GM21447 (cell line): ENCODE results near the gene SAMD14.

ENCODE experiments used
- ATAC-seq: cut with Tn5 transposase; IDR thresholded peaks from one replicate; pipeline ENCODE4 v1.9.1; 2021; ENCODE audit not compliant: unreplicated experiment

Gene SAMD14

DNA sequence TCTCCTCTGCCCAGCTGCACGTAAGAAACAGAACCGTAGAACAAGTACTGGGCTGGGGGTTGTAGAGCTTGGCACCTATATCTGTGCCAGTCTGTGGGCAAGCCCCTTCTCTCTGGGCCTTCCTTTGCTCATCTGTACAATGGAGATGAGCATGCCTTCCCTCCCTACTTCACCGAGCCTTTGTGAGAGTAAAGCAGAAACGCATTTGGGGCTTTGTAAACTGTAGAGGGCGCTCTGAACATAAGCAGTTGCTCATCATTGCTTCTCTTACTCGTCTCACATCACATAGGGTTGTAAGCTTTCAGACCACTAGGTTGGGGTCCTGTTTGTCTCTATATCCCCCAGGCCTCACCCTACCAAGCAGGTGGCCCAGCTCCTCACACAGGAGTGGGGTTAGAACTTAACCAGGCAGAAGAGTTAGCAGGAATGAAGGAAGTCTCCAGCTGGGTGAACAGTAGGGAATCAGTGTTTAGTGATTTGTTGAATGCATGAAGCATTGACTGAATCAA, 15.1 kb downstream of the SAMD14 start:
- ATAC-seq, result no peak

DNA sequence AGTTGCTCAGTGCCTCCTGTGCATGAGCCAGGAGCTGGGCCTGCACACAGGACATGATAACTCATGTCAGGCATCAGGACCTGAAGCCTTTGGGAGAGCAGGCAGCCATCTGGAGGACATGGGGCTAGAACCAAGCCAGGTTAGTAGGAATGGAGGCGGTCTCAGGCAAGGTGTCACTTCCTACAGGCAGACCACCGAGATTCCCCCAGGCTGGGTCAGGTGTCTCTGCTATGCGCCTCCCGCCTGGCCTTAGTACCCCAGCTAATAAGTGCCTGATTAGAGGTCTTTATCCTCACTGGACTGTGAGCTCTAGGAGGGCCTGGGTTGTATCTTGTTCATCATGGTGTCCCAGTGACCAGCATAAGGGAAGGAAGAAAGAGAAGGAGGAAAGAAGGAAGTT, 15.6 kb downstream of the SAMD14 start:
- no peak for ATAC-seq

DNA sequence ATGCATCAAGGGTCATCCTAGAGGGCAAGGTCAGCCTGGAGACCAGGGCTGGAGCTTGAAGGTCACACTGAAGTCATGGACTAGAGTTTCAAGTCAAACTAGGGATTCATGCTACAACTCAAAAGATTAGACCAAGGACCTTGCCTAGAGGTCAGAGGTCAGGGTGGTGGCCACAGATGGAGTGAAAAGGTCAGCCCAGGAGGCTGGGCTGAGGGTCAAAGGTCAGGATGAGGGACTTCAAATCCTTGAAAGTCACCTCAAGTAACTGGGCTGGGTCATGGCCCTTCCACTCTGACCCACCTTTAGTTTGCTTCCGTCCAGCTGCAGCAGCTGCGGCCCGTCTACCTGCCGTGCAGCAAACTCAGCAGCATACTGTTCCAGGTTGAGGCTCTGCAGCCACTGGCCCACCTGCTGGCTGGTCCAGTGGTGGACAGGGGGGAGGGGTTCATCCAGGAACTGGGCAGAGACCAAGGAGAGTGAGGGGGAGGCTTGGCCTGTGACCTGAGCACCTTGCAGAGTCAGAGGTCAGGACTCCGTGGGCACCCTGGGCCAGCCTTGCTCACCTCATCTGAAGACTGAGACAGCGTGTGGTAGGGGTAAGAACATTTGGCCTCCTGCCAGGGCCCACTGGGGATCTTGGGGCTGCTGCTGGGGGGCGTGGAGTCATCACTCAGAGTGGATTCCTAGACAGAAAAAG, 16.2 kb downstream of the SAMD14 start:
- no peak for ATAC-seq

DNA sequence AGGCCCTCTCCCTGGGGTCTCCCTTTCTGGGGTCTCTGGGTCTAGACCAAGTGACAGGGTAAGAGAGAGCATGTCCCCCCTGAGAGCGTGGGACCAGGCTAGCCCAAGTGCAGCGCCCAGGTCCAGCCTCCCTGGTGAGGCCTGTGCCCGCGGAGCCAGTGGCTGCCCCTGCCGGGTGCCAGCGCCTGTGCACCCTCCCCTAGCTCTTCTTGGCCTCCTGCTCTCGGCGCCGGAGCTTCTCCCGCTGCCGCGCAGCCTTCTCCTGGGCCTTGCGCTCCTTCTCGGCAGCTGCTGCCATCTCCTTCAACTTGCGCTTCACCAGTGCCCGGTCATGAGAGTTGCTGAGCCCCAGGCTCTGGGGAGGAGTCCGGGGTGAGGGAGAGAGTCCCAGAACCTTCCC, 17.3 kb downstream of the SAMD14 start:
- no peak for ATAC-seq

DNA sequence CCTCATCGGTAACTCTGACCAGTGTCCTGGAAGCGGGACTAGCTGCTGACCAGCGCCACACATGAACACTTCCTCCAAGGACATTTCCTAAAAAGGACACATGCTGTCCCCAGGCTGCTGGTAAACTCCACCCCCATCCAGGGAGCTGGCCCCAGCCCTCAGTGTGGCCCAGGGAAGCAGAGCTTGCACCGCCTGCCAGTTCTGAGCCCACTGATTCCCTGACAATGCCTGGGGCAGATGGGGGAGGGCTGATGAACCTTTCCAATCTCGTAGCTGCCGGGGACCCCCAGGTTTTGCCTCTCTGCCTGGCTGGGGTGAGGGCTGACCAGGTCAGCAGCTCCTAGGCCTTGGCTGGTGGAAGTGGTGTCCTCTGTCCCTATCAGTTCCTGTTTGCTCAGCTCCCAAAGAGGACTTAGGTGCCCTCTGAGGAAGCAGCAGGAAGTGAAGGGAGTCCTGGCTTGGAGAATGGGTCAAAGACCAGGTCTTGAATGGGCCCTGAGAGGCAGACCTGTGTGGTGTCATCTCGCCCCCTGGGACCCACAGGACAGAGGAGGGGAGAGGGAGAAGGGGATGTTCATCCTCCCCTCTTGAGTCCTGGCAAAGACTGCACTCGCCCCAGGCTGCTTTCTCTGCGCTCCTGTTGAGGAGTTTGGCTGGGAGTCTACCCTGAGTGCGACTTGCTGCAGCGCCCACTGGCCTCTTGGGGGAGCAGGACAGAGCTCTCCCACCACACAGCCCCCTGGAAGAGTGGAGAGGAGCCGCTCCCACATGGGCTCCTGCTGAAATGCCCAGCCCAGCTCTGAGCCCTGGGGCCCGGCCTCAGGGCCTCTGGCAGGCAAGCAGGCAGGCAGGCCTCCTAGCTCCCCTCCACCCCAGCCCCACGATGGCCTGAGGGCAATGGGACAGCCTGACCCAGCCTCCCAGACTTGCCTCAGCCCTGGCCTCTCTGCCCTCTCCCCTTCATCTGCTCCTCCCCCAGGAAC, 18.0 kb downstream of the SAMD14 start:
- ATAC-seq, result no peak

DNA sequence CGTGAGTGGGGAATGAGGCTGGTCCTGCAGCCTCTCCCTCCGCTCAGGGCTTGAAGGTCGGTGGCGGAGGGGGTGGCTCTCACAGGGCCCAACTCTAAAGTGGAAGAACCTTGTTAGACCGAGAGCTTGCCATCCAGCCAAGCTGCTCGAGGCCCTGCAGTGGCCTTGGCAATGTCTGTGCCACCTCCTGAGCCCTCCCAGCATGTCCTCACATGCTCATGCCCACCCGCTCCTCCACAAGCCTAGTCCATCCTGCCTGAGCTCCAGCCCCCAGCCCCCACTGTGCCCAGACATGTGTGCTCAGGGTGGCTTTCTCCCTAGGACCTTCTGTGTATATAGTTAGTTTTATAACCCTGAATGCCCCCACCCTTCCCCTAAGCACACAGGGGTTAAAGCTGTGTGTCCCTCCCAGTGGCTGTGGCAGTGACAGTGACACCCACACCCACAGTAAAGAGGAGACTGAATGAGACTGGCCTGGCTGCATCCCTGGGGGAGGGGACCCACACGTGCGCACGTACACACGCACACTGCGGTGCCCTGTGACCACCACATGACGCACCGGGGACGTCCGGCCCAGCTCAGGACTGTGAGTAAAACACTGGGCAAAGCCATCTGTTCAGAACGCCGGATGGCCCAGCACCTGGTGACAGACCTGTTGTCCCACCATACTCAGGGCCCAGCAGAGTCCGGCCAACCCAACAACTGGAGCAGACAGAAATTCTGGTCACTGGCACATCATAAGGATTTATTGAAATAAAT, 19.2 kb downstream of the SAMD14 start:
- no peak for ATAC-seq

DNA sequence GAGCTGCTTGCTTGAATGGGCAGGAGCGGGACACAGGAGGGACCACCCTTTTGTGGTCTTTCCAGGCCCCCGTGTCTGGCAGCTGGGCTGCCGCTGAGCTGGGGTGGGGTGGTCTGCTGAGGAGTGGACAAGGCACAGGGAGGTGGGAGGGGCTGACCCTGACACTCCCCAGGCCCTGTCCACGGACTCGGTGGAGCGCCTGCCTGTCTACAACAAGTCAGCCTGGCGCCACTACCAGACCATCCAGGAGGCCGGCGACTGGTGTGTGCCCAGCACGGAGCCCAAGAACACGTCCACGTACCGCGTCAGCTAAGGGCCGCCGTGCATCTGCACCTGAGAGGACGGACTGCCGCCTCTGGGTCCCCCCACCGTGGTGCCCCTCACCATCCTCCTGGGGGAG, 20.2 kb downstream of the SAMD14 start:
- no peak for ATAC-seq

DNA sequence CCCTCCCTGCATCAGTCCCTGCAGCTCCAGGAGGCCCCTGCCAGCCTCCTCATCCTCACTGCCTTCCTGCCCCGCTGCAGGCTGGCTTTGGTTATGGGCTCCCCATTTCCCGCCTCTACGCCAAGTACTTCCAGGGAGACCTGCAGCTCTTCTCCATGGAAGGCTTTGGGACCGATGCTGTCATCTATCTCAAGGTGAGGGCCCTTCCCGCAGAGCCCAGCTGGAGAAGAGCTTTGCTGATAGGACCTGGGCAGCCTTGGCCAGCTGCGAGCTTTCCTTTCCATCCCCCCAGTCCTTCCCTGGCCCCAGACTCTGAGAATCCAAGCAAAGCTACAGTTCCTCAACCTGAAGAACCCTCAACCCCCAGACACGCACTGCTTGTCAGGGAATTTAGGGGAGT, 20.8 kb downstream of the SAMD14 start:
- ATAC-seq, result no peak

DNA sequence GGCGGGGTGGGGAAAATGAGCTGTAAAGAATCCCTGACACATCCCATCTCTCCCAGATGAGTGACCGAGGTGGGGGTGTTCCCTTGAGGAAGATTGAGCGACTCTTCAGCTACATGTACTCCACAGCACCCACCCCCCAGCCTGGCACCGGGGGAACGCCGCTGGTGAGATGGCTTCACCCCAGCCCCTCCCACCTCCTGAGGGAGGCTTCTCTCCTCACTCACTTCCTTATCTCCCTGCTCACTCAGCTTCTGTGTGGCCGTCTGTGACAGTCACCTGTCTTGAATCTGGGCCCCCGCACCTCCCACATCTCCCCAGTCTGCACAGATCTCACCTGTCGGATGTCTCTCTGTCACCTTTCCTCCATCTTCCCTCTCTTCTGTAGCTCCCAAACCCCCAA, 21.4 kb downstream of the SAMD14 start:
- no peak for ATAC-seq

DNA sequence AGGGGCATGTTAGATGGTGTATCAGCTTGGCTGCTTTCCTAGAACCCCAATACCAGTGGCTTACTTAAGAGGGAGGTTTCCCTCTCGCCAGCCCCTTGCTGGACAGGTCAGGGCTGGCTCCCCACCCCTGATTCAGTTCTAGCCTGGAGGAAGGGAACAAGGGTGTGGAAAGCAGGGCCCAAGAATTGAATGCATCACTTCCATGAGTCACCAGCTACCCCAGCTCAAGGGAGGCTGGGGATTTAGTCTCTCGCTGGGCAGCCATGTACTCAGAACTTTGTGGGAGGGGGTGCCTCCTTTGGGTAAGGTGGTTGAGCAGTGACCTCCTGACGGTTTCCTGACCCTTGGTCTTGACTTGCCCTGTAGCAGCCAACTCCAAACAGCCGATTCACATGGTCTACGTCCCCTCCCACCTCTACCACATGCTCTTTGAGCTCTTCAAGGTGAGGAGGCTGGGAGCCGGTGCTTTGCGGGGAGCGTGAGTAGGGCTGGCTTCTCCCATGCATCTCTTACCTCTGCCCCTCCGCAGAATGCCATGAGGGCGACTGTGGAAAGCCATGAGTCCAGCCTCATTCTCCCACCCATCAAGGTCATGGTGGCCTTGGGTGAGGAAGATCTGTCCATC, 22.1 kb downstream of the SAMD14 start:
- no peak for ATAC-seq

DNA sequence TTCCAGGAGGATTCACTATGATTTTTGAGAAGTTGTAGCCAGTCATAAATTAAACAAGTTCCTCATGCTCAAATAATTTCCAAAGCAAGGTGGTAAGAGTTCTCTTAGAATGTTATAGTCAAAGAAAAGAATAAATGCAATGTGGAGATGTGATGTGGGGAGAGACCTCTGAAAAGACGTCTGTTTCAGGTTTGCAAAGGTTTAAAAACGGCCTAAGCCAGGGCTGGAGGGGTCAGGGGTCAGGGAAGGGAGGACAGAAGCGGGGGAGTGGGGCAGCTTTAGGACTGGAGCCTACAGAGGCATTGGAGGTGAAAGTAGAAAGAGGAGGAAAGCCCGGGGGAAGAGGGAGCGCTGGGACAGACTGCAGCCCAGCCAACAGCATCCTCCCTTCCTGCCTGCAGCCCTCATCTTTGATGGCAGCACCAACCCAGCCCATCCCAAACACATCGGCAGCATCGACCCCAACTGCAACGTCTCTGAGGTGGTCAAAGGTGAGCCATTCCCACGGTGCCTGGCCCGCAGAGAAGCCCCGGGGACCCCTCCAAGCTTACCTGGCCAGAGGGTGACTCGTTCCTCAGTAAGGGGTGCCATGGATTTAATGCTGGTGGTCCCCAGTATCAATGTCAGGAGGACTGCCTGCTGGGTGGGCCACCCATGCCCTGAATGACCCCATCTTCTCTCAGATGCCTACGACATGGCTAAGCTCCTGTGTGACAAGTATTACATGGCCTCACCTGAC, 23.4 kb downstream of the SAMD14 start:
- ATAC-seq, result no peak

DNA sequence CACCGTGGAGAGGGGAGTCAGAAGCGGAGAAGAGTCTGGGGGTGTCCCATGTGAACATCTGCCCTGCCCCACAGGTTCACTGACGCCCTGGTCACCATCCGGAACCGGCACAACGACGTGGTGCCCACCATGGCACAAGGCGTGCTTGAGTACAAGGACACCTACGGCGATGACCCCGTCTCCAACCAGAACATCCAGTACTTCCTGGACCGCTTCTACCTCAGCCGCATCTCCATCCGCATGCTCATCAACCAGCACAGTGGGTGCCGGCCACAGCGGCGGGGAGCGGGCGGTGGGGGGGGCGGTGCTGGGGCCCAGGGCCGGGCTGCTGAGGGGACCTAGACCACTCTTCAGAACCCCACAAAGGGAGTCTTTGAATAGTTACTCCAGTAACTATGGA, 24.1 kb downstream of the SAMD14 start:
- no peak for ATAC-seq

DNA sequence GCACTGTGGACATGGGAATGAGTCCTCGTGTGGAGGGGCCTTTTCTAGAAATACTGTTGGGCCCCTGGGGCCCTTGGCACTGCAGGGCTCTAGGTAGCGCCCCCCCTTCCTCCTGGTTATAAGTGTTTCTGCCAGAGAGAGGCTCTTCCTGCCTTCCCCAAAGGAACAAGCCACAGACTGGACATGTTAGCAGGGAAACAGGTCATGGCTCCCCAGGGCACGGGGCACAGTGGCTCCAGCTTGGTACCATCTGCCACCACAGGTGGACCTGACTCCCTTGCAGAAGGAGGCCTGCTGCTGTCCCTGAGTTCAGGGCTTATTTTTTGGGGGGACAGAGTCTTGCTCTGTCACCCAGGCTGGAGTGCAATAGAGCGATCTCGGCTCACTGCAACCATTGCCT, 26.0 kb downstream of the SAMD14 start:
- no peak for ATAC-seq

DNA sequence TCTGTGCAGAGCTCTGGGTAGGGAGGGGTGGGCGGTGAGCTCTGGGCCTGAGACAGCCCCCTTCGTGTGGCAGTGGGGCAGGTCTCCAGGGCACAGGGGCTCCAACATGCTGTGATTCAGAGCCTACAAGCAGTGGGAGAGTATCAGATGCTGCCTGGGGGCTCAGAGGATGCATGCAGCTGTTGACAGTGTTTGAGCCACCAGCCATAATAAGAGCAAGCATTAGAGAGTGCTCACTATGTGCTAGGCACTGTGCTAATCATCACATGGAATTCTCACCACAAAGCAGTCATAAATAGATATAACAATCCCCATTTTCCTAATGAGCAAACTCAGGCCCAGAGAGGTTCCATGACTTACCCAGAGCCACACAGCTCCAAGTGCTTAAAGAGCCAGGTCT, 26.7 kb downstream of the SAMD14 start:
- ATAC-seq, result no peak

DNA sequence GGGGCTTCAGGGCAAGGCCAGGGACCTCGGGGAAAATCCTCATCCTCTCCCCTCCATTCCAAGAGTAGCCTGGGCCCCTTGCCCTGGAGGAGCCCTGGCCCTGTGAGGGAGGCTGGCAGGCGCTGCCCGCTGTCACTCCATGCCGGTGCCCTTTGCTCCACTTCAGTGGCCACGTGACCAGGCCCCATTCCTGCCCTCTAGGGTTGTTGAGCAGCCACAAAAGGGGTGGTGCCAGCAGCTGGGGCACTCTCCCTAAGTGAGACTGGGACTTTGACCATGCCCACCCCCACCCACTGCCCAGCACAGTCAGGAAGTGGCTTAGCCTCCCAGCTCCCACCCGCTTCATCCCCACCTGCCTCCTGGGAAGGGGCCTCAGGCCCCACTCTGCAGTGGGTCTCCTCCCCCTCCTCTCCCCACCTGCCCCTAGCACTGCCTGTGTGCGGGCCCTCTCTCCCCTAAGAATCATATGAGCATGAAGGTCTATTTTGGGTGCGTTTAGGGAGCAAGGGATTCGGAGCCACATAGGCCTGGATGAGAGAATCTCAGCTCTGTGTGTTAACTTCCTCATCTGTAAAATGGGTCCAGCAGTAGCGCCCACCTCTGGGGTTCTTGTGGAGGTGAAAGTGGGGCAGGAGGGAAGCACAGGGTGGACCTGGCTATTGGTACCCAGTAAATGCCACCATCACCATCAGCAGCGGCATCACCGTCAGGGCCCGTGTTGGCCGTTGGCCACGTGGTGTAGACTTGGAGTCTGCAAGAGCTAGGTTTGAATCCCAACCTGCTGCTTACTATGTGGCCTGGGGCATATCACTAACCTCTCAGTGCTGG, 27.6 kb downstream of the SAMD14 start:
- no peak for ATAC-seq

DNA sequence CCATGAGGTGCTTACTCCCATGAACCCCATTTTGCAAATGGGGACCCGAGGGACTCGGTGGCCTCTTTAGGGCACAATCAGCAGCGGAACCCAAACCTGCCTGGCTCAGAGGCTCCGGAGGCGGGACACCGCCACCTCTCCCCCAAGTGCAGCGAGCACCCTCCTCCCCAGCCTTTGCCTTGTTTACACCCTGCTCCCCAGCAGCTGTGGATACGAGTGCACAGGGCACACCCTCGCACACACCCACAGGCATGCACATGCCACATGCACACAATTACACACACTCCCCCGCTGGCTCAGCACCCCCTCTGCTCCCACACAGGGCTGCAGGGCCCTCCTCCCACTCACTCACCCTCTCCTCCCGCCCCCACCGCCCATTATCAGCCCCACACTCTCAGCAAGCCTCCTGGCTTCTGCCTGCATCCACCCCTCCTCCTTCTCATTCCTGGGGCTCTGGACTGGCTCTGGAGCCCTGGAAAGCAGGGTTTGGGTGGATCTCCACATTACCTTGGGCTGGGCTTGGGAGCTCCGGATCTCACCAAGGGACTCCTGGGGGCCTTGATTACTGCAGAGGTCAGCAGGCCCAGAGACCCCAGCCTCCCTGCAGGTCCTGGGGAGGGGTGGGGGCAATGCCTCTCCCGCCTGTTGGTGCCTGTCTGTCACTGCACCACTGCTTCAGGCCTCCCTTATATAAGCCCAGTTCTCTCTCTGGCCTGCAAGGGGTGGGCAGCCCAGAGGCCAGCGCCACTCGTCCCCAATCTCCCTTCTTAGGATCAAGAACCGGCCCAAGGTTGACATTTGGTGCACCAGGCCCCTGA, 28.4 kb downstream of the SAMD14 start:
- no peak for ATAC-seq

DNA sequence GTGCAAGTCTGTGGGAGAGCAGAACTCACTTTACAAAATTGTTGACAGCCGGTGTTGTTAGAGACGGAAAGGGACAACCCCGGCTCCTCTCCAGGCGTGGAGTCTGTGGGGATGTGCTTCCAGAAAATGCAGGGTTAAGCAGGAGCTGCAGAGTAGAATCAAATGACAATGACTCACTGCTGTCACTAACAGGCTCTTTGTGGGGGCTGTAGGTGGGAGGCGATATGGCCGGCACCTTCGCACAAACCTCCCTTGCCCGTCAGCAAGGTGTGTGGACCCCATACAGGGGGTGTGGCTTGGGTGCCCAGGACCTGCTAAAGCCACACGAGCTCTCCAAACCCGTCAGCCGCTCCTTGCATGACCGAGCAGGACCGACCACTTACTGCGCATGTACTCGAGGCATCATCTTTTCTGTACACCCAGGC, 29.0 kb downstream of the SAMD14 start:
- ATAC-seq, result no peak

DNA sequence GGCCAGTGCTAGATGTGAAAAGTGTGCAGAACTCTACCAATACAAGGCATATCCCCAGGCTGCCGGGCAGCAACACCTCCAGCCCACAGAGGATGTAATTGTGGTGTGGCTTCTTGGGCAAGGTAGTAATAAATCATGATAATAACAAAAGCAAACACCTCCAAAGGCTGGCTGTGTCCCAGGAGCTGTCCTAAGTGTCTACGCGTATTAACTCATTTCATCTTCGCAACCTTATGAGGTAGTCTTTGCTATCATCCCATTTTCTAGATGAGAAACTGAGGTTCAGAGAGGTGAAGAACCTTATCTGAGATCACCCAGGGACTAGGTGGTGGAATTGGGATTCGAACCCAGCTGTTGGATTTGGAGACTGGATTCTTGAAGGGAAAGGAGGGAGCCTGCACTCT, 29.5 kb downstream of the SAMD14 start:
- ATAC-seq, result no peak
